Prostate gland (tissue), 2 donors: Measurements from ENCODE around the gene DBN1.

Experiments used
- POLR2A ChIP-seq: fragments of 450-650 bp; IDR thresholded peaks from one replicate; pipeline ENCODE4 v1.6.1; 2016; ENCODE audit warnings: antibody characterized with exemption, mild to moderate bottlenecking
- POLR2AphosphoS5 ChIP-seq: sonication (generic); formaldehyde crosslinking; IDR thresholded peaks from one replicate; pipeline ENCODE4 v1.6.1; 2017; ENCODE audit warnings: antibody characterized with exemption
- TF ChIP-seq, protein P1 (sequence below), 4 experiments: fragments of 200-600 bp in 2 of 4; fragments of 450-650 bp in 2 of 4; sonication (generic) in 2 of 4; IDR thresholded peaks; 1 replicate in 3 of 4; 2 replicates in 1 of 4; pipeline ENCODE4 v1.5.1; 2016 to 2019; ENCODE audit warnings: antibody characterized with exemption in 4 of 4, mild to moderate bottlenecking in 2 of 4, moderate library complexity in 2 of 4

- TF ChIP-seq, protein P1, sequence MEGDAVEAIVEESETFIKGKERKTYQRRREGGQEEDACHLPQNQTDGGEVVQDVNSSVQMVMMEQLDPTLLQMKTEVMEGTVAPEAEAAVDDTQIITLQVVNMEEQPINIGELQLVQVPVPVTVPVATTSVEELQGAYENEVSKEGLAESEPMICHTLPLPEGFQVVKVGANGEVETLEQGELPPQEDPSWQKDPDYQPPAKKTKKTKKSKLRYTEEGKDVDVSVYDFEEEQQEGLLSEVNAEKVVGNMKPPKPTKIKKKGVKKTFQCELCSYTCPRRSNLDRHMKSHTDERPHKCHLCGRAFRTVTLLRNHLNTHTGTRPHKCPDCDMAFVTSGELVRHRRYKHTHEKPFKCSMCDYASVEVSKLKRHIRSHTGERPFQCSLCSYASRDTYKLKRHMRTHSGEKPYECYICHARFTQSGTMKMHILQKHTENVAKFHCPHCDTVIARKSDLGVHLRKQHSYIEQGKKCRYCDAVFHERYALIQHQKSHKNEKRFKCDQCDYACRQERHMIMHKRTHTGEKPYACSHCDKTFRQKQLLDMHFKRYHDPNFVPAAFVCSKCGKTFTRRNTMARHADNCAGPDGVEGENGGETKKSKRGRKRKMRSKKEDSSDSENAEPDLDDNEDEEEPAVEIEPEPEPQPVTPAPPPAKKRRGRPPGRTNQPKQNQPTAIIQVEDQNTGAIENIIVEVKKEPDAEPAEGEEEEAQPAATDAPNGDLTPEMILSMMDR (IDR thresholded peaks at IDR 0.05) = no peak
- TF ChIP-seq POLR2A = no peak
- TF ChIP-seq POLR2AphosphoS5 = peak; percentile 50
Observed at GRCh38 chr5:177495243-177496060, 22.0 kb upstream of the DBN1 start.
